Measurements from ENCODE around the gene SLC6A19.
"Not testable (repeated sequence)": the region's sequence is repeated elsewhere in the genome, so short reads cannot be mapped to it uniquely, and the experiment has no call there.

The SLC6A19 gene

GRCh38 chr5:1247811-1248210 is 46.4 kb downstream of the SLC6A19 start:
- no peak for DNase-seq

DNA sequence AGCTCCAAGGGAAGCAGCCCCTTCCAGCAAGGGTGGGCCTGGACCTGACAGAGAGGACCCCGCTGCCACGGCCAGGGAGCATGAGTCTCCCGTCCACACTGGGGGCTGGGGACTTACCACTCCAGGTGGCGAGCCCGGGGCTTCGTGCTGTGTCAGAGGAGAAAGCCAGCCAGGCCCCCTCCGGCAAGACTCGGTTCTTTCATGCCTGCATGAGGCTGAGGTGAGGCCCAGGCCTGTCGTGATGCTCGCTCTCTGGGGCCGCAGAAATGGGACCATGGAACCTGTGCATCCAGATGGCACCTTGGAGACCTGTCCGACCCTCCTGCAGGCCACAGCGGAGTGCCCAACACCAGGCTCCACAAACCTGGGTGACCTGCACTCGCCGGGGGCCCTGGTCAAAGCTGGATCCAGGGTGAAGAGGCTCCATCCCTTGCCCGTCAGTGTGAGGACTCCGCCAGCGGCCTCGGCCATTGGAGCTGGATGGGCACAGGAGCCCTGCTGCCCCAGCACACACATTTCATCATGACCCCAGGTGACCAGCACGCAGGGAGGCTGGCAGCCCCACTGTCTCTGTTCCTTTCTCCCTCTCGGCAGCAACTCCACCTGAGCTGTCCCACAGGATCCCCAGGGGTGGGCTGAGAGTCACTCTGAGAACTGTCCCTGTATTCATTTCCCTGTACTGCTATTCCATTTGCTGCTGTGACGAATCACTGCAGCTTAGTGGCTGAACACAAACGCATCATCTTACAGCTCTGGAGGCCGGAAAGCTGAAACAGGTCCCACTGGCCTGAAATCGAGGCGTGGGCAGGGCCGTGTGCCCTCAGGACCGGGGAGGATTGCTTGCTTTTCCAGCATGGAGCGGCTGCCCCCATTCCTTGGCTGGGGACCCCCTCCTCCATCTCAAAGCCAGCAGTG is 48.2 kb downstream of the SLC6A19 start:
- DNase-seq: no peak

- DNase-seq: no peak
Observed at GRCh38 chr5:1251678-1252580, 50.5 kb downstream of the SLC6A19 start.

- no peak for DNase-seq
Observed at GRCh38 chr5:1252681-1253080, 51.3 kb downstream of the SLC6A19 start.

- DNase-seq: no peak
Observed at GRCh38 chr5:1253456-1254105, 52.2 kb downstream of the SLC6A19 start.

DNA sequence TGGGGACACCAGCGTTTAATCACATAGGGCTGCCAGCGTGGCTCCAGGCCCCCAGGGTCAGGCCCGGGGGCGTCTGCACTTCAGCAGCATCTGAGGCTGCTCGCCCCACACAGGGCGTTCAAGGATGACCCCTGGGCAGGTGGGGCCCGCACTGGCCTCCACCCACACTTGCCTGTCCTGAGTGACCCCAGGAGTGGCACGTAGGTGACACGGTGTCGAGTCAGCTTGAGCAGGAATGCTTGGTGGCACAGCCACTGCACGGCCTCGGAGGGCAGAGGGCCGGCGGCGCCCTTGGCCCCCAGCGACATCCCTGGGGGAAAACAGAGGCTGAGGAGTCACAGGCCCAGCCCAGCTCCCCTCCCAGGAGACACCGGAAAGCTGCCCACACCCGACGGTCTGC is 52.8 kb downstream of the SLC6A19 start:
- no peak for DNase-seq

- DNase-seq: no peak
Observed at GRCh38 chr5:1255081-1255561, 53.7 kb downstream of the SLC6A19 start.

GRCh38 chr5:1256776-1257175 is 55.4 kb downstream of the SLC6A19 start:
- DNase-seq: no peak

GRCh38 chr5:1257363-1257762 is 56.0 kb downstream of the SLC6A19 start:
- no peak for DNase-seq

DNA sequence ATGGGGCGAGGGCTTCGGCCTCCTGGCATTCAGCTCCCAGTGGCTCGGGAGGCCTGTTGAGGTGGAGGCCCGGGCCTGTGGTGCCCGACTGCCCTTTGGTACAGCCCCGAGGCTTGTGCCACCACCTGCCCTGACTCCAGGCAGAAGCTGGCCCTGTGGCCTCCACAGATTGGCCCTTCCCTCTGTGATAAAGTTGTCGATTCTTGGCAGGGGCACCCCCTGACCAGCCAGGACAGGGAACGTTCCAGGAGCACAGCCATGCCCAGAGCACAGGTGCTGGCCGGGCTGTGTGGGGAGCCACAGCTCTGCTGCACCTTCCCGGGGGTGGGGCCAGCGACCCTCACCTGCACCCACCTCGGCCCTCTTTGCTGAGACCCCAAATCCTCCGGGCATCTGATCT is 56.4 kb downstream of the SLC6A19 start:
- no peak for DNase-seq

- no peak for DNase-seq
Observed at GRCh38 chr5:1259806-1260480, 58.5 kb downstream of the SLC6A19 start.

DNA sequence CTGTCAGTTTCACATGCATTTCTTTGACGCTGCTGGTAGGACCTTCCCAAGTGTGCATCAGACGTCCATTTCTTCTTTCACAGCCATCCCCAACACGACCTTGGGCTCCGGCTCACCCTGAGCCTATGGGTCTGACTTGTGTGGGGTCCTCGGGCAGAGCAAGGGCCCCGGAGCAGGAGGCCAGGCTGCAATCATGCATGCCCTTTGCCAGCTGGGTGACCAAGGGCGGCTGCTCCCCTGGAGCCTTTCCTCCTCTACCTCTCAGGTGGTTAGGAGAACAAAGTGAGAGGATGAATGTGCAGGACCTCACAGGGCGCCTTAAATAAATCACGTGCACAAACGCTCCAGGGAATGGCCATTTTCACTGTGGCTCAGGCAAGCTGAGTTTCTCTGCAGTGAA is 60.2 kb downstream of the SLC6A19 start:
- no peak for DNase-seq

GRCh38 chr5:1262381-1262780 is 61.0 kb downstream of the SLC6A19 start:
- DNase-seq: peak; percentile 74

GRCh38 chr5:1264211-1264610 is 62.8 kb downstream of the SLC6A19 start:
- no peak for DNase-seq

GRCh38 chr5:1265026-1265425 is 63.6 kb downstream of the SLC6A19 start:
- DNase-seq: no peak

DNA sequence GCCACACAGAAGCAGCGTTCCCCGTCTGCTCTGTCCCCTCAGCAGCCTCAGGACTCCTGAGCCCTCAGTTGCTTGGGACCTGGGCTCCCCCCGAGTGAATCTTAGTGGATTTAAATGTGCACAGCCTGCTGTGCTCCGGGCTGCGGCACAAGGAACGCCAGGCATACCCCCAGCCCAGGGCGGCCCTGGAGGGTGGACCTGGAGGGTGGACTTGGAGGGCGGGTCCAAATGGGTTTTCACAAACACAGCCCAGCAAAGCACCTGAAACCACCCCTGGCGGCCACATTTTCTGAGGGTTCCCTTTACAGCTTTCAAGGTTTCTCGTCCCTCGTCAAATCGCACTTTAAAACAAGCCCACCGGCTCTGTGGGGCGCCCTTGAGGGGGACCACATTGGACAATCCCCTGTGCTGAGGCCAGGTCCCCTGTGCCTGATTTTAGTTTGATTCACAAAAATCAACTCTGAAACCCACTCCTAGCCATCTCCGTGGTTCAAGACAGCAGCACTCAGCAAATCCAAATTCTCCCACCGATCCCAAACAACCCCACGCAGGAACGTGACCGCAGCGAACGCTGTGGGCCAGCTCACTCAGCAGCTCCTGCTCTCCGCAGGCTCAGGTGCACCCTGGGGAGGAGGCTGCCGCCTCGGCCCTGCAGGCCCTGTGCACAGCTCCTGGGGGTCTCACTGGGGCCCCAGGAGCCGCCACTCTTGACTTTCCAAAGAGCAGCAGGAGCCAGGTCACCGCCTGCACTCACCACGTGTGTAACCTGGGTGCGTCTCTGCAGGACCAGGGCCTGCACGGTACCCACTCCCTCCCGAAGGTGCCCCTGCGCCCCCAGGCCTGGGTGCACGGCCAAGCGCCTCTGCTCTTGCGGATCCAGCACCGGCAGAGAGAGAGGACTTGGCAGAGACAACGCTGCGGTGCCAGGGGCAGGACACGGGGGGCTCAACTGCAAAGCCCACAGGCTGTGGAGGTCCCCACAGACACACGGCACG is 64.4 kb downstream of the SLC6A19 start:
- DNase-seq: no peak

GRCh38 chr5:1266791-1267190 is 65.4 kb downstream of the SLC6A19 start:
- no peak for DNase-seq

DNA sequence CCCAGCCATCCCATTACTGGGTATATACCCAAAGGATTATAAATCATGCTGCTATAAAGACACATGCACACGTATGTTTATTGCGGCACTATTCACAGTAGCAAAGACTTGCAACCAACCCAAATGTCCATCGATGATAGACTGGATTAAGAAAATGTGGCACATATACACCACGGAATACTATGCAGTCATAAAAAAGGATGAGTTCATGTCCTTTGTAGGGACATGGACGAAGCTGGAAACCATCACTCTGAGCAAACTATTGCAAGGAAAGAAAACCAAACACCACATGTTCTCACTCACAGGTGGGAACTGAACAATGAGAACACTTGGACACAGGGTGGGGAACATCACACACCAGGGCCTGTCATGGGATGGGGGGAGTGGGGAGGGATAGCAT is 66.1 kb downstream of the SLC6A19 start:
- DNase-seq: not testable (repeated sequence)

- DNase-seq: no peak
Observed at GRCh38 chr5:1268056-1268455, 66.7 kb downstream of the SLC6A19 start.

DNA sequence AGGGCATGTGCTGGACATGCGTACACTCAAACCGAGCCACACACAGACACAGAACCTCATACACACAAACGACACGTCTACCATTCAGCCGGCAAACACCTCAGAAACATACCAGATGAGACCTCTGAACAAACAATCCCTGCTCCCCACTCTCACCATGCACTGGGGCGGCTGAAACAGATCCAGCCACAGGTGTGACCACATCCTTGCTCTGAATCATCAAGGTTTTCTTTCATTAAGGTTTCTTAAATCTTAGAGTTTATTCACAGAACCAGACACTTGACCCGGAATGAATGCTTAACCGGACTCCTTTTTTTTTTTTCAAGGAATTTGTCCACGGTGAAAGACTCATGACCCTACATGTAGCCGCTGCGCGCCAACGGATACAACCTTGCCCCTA is 67.3 kb downstream of the SLC6A19 start:
- no peak for DNase-seq

- no peak for DNase-seq
Observed at GRCh38 chr5:1270426-1270825, 69.0 kb downstream of the SLC6A19 start.
